ENCODE results near the gene RSPH9.
A peak's percentile ranks its signal among the peaks of the same experiment; 100 is the strongest.

The RSPH9 gene

DNA sequence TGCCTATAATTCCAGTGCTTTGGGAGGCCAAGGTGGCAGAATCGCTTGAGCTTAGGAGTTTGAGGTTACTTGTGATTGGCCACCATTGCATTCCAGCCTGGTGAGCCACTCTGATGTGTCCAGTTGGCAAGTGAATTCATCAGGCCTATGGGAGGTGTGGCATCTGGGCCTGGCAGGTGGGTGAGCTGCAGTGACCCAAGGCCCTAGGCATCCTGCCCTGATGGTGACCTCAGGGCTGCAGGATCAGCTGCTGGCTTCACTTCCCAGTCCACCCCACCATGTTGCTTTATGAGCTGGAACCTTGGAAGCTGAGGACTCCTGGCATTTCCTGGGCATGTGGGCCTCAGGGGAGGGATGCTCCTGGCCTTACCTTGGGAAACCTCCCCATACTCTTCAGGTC is 20.5 kb downstream of the RSPH9 start:
- DNase-seq (ENCODE audit: low spot score) = no peak
- TF ChIP-seq, protein P1, sequence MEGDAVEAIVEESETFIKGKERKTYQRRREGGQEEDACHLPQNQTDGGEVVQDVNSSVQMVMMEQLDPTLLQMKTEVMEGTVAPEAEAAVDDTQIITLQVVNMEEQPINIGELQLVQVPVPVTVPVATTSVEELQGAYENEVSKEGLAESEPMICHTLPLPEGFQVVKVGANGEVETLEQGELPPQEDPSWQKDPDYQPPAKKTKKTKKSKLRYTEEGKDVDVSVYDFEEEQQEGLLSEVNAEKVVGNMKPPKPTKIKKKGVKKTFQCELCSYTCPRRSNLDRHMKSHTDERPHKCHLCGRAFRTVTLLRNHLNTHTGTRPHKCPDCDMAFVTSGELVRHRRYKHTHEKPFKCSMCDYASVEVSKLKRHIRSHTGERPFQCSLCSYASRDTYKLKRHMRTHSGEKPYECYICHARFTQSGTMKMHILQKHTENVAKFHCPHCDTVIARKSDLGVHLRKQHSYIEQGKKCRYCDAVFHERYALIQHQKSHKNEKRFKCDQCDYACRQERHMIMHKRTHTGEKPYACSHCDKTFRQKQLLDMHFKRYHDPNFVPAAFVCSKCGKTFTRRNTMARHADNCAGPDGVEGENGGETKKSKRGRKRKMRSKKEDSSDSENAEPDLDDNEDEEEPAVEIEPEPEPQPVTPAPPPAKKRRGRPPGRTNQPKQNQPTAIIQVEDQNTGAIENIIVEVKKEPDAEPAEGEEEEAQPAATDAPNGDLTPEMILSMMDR (IDR thresholded peaks at IDR 0.05; ENCODE audit: extremely low read depth, missing control alignments) = no peak

DNA sequence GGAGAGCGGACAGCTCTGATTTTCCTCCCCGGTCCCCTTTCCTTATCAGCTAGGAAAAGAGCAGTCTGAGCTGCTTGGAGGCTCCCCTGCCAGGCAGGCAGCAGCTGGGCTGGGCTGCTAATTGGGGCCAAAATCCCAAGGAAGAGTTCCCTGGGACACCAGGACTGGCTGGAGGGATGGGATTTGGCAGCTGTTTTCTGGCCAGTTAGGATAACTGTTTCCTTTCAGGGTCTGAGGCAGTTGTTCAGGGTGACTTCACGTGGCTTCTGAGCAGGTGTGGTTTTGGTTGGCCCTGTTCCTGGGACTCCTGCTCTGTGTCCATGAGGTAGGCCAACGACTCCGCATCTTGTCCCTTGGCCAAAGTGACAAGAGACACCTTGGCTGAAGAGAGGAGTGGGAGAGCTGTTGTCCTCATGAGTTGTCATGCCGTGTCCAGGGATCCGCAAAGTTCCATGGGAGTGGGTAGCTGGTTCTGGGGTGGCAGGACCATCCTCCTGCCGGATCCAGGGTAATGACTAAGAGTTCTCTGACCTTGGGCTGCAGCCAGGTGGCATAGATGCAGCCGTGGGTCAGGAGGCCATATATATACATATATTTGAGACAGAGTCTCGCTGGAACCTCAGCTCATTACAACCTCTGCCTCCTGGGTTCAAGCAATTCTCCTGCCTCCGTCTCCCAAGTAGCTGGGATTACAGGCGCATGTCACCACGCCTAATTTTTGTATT is 21.5 kb downstream of the RSPH9 start:
- TF ChIP-seq, protein P1 (IDR thresholded peaks at IDR 0.05; ENCODE audit: extremely low read depth, missing control alignments) = no peak
- no peak for DNase-seq (ENCODE audit: low spot score)

DNA sequence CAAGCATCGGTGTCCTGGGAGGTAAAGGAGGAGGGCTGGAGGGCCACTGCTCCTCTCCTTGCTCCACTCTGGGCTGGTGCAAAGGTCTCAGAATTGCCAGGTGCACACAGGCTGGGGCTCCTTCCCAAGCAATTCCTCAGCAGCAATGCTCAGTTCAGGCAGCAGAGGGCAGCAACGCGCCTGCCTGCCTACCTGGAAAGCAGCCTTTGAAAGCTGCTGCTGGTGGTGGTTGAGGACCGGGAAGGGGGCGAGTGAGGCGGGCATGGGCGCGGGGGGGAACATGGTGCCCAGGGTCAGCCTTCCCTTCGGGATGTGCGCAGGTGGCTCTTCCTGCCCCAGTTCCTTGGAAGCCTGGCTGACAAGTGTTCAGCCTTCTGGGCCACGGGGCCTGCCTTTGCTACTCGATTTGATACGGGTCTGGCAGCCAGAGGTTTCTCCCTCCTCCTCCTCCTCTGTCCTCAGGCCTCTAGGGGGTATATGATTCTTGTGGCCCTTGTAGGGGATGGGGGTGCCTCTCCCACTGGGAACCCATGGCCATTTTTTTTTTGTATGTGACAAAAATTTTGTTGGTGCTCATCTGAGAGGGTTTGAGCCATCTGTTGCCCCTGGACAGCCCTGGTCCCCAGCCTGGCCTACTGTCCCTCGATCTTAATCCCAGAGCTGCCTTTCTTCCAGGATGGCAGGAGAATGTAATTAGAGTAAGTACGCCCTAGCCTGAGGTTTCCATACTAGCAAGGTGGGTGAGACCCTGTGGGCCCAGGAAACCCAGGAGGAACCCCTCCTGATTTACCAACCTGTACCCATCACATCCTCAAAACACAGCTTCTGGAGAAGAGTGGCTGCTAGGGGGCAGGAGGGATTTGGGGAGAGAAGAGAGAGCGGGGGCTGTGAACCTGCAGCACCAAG is 22.7 kb downstream of the RSPH9 start:
- TF ChIP-seq, protein P1 (IDR thresholded peaks at IDR 0.05; ENCODE audit: extremely low read depth, missing control alignments) = peak; percentile 97
- peak; percentile 82 for DNase-seq (ENCODE audit: low spot score)

DNA sequence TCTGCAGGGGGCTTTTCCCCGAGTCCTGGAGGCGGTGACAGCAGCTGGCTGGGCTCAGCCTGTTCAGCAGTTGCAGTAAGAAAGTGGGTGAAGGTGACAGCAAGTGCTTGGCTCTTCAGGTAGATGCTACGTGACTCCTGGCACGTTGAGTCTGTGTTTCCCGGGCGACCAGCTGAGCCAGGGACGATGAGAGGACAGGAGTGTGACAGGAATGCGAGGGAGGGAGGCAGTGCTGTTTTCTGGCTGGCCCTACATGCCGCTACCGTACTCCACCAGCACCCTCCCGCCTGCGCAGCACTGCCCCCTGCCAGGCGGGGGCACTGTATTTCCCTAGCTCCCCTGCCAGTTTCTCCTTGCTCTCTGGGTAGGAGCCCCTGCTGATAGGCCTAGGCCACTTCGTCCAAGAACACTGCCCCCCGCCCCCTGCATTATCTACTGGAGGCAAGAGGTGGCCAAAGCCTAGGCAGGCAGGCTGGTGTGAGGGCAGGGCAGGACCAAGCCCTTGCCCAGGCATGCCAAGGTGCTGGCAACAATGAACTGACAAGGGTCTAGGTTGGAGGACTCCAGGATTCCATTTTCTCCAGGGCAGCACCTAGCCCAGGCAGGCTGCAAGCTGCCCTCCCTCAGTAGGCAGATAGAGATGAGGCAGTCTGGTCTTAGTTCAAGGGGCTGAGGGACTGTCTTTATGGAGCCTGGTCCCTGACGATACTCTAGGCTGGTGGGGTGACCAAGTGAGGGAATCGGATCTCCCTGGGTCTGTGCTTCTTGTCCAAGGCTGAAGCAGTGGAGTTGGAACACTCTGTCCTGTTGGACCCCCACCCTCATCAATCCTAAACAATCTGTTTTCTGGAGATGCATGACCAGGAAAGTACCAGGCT is 23.6 kb downstream of the RSPH9 start:
- TF ChIP-seq, protein P1 (IDR thresholded peaks at IDR 0.05; ENCODE audit: extremely low read depth, missing control alignments) = peak; percentile 49

DNA sequence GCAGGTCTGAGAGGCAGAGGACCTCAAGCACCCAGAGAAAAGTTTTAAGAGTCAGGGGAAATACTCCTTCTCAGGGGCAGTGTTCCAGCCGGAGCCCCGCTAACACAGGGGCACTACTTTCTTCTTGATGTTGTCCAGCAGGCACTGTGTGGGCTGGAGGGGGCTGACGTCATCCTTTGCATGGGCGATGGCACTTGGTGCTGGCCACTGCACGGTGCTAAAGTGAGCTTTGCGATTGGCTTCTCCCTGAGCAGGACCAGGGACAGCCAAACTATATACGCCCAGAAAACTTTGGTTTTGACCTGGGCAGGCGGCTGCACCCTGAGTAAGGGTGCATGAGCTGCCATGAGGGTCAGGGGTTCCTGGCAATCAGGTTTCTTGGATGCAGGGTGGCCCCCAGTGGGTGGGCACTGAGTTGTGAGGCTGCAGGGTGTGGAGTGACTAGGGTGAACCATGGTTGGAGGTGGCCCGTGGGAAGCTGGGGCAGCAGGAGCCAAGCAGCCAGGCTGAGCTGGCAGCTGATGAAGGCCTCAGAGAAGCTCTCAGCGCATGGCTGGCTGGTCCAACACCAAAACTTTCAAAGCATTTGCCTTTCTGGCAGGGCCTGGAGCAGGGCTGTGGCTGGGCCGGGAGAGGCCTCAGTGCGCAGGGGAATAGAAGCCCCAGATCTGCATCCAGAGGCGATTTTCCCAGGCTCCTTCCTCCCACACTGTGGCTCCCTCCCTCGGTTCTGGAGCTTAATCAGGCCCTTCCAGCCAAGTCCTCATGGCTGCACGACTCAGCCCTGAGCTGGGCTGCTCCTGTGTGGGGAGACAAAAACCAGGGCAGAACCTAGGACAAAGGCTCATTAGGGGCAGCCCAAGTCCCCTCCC is 24.4 kb downstream of the RSPH9 start:
- no peak for DNase-seq (ENCODE audit: low spot score)
- TF ChIP-seq, protein P1 (IDR thresholded peaks at IDR 0.05; ENCODE audit: extremely low read depth, missing control alignments) = no peak

More for the DNA sequence above, 23.6 kb downstream of the RSPH9 start:
- DNase-seq (ENCODE audit: low spot score) = peak; percentile 75

DNA sequence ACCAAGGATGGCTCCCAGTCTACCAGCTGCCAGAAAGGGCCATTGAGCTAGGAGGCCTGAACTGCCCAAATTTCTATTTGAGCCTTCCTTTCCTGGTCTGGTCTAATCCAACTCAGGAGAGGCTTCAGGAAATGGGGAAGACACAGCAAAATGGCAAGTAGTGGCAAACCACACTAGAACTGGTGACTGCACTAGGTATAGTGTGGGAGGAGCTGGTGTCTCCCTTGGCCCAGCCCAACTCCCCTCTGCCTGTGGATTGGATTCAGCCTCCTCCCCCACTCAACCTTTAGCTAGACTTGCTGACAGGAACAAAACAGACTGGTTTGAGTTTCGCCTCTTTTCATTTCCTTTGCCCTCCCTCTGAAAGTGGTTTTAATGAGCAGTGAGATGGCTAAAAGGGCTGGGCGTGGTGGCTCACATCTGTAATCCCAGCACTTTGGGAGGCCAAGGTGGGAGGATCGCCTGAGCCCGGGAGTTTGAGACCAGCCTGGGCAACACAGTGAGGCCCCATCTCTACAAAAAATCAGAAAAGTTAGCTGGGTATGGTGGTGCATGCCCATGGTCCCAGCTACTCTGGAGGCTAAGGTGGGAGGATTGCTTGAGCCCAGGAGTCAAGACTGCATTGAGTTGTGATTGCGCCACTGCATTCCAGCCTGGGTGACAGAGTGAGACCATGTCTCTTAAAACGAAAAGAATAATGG is 25.2 kb downstream of the RSPH9 start:
- TF ChIP-seq, protein P1 (IDR thresholded peaks at IDR 0.05; ENCODE audit: extremely low read depth, missing control alignments) = no peak

More for the DNA sequence above, 25.2 kb downstream of the RSPH9 start:
- DNase-seq (ENCODE audit: low spot score) = peak; percentile 58

Measured in GM20000 (cell line).